ENCODE measurements around the gene CEP104.

Gene CEP104

GRCh38 chr1:3777647-3778589 lies 79.1 kb downstream of the CEP104 start:
- no peak for DNase-seq (ENCODE audit: low spot score)

- no peak for DNase-seq (ENCODE audit: low spot score)
These were observed 79.9 kb downstream of the CEP104 start for GRCh38 chr1:3777078-3777547.

GRCh38 chr1:3776231-3776961 lies 80.6 kb downstream of the CEP104 start:
- DNase-seq (ENCODE audit: low spot score): no peak

GRCh38 chr1:3775490-3776230 lies 81.4 kb downstream of the CEP104 start:
- DNase-seq (ENCODE audit: low spot score): peak; percentile 51

- DNase-seq (ENCODE audit: low spot score): no peak
These were observed 82.0 kb downstream of the CEP104 start for GRCh38 chr1:3774946-3775489.

- DNase-seq (ENCODE audit: low spot score): no peak
These were observed 82.6 kb downstream of the CEP104 start for GRCh38 chr1:3774276-3774945.

GRCh38 chr1:3773572-3774275 lies 83.3 kb downstream of the CEP104 start:
- no peak for DNase-seq (ENCODE audit: low spot score)

- DNase-seq (ENCODE audit: low spot score): no peak
These were observed 84.1 kb downstream of the CEP104 start, which contains the start of gene SMIM1 for GRCh38 chr1:3772715-3773571. TSS of gene SMIM1 (plus strand) at chr1:3772749. CDS start at chr1:3775374, 2,625 bp downstream.

- peak; percentile 88 for DNase-seq (ENCODE audit: low spot score)
These were observed 84.8 kb downstream of the CEP104 start for GRCh38 chr1:3772027-3772714.

- DNase-seq (ENCODE audit: low spot score): no peak
These were observed 85.6 kb downstream of the CEP104 start for GRCh38 chr1:3771108-3772026.

- DNase-seq (ENCODE audit: low spot score): no peak
These were observed 86.8 kb downstream of the CEP104 start for GRCh38 chr1:3770047-3770765.

GRCh38 chr1:3768811-3769390 lies 88.1 kb downstream of the CEP104 start:
- no peak for DNase-seq (ENCODE audit: low spot score)

GRCh38 chr1:3767328-3767925 lies 89.6 kb downstream of the CEP104 start:
- no peak for DNase-seq (ENCODE audit: low spot score)

GRCh38 chr1:3763351-3764125 lies 93.5 kb downstream of the CEP104 start:
- no peak for DNase-seq (ENCODE audit: low spot score)

- DNase-seq (ENCODE audit: low spot score): no peak
These were observed 94.2 kb downstream of the CEP104 start for GRCh38 chr1:3762873-3763228.
